SKM-1 (cell line): ENCODE measurements around the gene SPATA6L.
A peak's percentile ranks its signal among the peaks of the same experiment; 100 is the strongest.

ENCODE experiments used
- DNase-seq: peaks from one replicate; lab custom pipeline; 2025; ENCODE audit not compliant: unreplicated experiment; lab: John Stamatoyannopoulos, UW

SPATA6L gene

GRCh38 chr9:4666042-4666699 lies at the start of gene SPATA6L:
SPATA6L (minus strand) TSS chr9:4666480; CDS start chr9:4666250, 230 bp downstream.
- DNase-seq, result no peak

DNA sequence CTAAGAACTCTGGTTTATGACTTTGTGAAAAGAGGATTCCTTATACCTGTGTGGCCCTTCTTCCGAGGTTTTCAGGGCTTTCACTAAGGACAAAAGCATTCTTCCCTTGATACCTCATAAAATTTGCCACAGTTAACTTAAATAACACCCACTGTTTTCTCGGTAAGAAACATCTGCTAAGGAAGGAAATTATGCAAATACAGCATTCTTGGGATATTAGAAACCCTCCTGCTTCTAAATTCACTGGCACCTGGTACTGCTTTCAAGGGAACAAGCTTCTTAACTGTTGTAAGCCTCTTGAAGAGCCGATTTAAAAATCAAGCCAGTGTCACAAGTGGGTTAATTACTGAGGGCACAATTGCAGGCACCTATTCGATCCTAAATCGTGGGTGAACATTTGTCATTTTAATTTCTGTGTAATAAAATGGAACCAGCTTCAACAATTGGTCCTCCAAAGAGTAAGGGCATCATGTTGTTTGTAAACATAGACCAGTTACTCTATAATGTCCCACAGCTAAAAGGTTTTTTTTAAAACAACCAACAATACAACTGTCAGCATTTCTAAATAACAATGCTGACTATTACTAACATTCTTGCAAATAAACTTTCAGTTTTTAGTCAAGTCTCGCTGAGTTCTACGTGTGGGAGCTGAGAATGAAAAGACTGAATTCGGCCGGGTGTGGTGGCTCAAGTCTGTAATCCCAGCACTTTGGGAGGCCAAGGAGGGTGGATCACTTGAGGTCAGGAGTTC lies 48.2 kb upstream of the SPATA6L start:
- DNase-seq, result no peak

DNA sequence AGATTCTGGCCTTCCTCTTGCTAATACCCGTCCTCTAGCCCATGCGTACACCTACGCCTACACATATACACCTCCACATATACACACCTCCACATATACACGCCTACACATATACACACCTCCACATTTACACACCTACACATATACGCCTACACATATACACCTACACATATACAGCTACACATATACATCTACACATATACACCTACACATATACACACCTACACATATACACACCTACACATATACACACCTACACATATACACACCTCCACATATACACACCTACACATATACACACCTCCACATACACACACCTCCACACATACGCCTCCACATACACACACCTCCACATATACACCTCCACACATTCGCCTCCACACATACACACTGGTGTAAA lies 47.6 kb upstream of the SPATA6L start:
- DNase-seq, result no peak

- no peak for DNase-seq
Measured at GRCh38 chr9:4709380-4709779, 43.1 kb upstream of the SPATA6L start.

- DNase-seq, result no peak
Measured at GRCh38 chr9:4706971-4707622, 40.8 kb upstream of the SPATA6L start.

DNA sequence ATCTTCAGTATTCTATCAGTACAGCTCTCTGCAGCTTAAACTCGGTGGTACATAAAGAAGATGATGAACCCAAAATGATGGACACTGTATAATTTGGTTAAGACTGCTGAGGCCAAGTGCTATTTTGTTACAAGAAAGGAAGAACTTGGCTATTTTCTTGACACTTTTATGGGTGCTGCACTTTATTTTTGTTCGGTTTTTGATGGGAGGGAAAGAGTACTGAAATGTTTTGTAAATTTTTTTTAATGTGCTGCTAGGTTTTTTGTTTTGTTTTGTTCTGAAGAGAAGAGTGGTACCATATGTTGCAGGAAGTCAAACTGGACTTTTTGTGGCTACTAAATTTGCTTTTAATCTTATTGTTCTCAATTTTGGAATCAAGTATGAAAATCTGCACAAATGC lies 39.7 kb upstream of the SPATA6L start:
- no peak for DNase-seq

DNA sequence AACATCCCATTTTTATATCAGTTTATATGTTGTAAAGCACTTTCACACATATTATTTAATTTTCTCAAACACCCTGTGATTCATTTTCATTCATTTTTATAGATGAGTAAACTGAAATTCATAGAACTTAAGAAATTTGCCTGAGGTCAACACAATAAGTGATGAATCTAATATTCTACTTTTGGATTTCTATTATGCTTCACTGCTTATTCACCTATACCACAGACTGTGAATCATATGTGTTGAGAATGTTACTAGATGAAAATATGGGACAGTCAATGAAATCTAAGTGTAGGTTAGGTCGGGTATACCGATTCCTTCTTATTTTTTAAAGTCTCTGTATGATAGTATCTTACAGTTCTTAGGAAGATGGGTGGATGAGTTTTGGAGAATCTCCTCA lies 37.8 kb upstream of the SPATA6L start:
- DNase-seq, result no peak

GRCh38 chr9:4701526-4701925 lies 35.2 kb upstream of the SPATA6L start:
- DNase-seq, result no peak

GRCh38 chr9:4700932-4701331 lies 34.7 kb upstream of the SPATA6L start:
- no peak for DNase-seq

DNA sequence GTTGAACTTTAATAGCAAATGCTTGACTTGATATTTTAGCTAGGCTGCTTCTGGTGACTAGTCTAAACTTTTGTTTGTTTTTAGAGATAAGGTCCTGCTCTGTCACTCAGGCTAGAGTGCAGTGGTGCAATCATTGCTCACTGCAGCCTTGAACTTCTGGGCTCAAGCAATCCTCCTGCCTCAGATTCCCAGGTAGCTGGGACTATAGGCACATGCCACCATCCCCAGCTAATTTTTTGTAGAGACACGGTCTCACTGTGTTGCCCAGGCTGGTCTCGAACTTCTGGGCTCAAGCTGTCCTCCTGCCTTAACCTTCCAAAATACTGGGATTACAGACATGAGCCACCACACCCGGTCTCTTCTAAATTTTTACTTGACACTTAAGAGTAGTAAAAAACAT lies 33.8 kb upstream of the SPATA6L start:
- no peak for DNase-seq

DNA sequence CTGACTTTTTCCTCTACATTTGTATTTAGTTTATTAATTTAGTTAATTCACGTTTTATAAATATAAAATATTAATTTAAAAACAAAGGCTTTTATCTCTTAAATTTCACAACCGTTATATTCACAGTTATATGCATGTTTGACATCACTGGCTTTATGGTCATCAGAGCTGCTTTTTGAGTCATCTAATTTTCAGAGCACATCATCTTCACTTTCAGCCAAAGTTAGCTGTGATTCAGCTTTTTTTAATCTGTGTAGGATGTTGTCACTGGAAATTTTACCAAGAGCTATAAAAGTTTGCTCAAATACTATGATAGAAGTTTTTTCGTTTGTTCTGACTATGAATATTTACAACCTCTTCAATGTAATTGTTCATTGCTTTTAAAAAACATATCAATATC lies 25.5 kb upstream of the SPATA6L start:
- DNase-seq, result no peak

GRCh38 chr9:4690144-4690543 lies 23.9 kb upstream of the SPATA6L start:
- no peak for DNase-seq

DNA sequence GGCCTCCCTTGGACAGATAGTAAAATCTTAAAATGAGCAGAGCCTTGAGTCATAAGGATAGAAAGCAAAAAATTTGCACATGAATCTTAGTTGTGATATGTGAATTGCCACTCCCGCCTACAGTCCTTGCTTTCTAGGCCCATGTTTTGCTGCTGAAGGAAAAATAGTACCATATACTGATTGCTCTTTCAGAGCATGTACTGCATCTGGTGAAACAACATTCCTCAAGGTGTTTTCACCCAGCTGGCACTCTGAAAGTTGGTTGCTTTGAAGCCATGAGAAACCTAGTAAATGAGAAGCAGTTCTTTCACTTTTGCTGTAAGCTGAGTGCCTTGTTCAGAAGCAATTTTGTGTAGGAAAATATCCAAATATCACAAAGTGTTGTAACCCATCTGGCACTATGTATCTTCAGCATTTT lies 23.4 kb upstream of the SPATA6L start:
- no peak for DNase-seq

DNA sequence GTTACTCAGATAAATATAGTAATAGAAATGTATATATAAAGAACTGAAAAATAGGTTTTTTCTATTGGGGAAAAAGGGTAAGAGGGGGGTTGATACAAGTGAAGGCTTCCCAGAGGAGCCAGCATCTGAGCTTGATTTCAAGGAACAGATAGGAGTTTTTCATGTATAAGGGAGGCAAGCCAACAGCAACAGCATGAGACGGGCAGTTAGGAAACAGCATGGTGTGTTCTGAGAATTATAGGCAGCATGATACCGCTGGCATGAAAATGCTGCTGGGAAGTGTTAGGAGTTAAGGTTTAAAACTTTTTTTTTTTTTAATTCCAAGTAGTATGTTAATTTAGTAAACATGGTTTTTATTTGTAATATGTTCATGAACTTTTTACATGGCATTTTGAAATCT lies 22.7 kb upstream of the SPATA6L start:
- DNase-seq, result no peak

DNA sequence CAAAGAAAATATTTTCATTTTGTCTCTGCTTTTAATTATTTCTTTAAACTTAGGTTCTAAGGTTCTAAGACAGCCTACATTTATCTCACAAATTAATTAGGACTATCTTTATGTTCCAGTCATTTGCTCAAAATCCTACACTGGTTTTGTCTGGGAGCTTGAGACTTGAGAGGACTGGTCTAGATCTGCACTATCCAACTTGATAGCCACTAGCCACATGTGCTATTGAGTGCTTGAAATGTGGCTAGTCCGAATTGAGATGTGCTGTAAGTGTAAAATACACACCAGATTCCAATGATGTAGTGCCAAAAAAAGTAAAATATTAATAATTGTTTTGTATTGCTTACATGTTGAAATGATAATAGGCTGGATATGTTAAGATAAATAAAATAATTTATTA lies 20.3 kb upstream of the SPATA6L start:
- no peak for DNase-seq

GRCh38 chr9:4686112-4686511 lies 19.8 kb upstream of the SPATA6L start:
- DNase-seq, result no peak

DNA sequence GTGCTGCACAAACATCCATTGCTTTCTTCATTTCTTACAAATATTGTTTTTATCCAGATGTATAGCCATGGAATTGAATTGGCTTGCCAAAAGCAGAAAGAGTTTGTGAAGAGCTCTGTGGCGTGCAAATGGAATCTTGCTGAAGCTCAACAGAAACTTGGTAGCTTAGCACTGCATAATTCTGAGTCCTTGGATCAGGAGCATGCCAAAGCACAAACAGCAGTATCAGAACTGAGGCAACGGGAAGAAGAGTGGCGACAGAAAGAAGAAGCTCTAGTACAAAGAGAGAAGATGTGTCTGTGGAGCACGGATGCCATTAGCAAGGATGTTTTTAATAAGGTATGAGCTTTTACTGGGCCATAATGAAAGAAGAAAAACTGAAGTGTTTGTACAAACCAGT lies 18.5 kb upstream of the SPATA6L start:
- DNase-seq, result no peak

- DNase-seq, result no peak
Measured at GRCh38 chr9:4680750-4681149, 14.5 kb upstream of the SPATA6L start.

DNA sequence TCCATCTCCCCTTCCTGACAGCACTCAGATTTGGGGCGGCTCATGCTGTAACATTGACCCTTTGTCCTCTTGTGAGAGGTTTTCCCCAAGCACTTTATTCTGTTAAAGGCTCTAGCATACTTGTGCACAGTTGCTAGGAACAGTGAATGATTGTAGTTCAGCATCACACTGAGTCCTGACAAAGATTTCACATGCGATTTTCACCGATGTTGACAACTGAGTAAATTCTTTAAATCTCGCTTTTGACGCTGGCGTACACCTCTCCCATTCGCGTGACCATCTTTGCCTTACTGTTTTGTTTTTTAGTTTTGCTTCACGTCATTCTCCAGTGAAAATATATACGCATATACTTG lies 13.9 kb upstream of the SPATA6L start:
- DNase-seq, result no peak

DNA sequence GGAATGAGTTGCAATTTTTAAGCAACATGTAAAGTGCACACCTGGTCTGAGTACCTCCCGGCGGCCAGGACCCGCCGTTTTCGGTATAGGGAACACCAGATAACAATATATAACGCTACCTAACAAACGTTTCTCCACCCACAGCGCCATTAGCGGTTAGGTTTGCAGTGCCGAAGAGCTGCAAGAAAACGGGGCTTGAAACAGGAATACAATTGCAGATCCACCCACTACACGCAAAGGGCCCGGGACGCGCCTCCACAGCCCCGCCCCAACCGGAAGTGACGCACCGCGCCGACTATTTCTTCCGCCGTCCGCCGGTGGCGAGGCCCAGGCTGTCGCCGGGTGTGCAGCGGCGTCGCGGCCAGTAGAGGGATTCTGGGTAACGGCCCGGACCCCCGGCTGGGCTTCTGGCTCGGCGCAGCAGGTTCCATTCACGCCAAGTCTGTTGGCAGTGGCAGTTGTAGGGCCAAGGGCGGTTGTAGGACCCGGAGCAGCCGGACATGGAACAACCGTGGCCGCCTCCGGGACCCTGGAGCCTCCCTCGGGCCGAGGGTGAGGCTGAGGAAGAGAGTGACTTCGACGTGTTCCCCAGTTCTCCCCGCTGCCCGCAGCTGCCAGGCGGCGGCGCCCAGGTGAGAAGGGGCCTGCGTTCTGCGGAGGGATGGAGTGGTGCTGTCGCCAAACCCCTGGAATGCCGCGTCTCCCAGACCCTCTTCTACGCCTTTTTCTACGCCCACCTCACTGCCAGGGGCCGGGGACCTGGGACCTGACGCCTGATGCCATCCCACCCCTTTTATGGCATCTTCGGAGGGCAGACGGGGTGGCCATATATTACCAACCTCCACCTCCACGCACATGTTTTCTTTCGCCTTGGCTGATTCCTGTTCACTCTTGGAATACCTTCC lies 13.2 kb upstream of the SPATA6L start, which contains the start of gene CDC37L1:
CDC37L1 (plus strand) TSS at position 302 of the 905 bp plus-strand sequence; CDS start at position 501, 199 bp downstream.
- peak; percentile 89 for DNase-seq

DNA sequence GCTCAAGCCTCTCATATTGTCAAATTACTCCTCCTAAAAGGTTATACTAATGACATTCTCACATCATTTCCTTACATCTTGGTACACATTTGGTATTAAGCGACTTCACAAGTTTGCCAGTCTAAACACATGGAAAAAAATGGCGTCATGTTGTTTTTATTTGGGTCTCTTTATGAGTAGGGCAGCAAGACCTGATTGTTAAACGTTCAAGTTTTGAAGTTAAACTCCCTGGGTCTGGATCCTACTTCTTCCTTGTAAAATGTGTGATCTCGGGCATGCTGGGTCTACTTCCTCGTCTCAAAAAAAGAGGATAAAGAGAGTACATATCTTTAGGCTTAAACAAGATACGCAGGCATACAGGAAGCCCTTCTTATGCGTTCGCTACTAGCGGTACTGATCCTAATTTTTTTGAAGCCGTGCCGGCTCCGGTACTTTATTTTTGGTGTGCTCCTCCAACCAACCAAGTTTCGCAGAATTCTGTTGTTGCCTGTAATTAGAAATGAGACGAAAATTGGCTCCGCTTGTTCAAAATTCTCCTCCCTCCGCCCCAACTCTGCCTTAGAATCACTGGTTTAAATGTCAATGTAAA lies 12.5 kb upstream of the SPATA6L start:
- peak; percentile 34 for DNase-seq
